AG04449 (cell line): ENCODE results near the gene LANCL1.

ENCODE experiments used
- CTCF ChIA-PET: fragments of 350-600 bp; formaldehyde crosslinking; extraction: SDS; loops from one replicate; lab custom pipeline; 2021; ENCODE audit warnings: antibody characterized with exemption; lab: Yijun Ruan, JAX
- POLR2A ChIA-PET: fragments of 400-600, 350-600 bp; formaldehyde crosslinking; extraction: SDS; loops from one replicate; lab custom pipeline; 2020; ENCODE audit warnings: antibody characterized with exemption, inconsistent platforms; lab: Yijun Ruan, JAX
- DNase-seq: peaks from one replicate; pipeline ENCODE4 v3.0.0-alpha.2; 2010; ENCODE audit warnings: low read depth, low spot score
- H3K4me3 ChIP-seq: 2 replicates; pipeline ENCODE4 v1.5.1; 2011; ENCODE audit warnings: low read depth, mild to moderate bottlenecking, control low read depth, low read length
- TF ChIP-seq, protein P1 (sequence below): IDR thresholded peaks from one replicate; pipeline ENCODE4 v1.5.1; 2011; ENCODE audit warnings: mild to moderate bottlenecking, moderate library complexity, low read length, control low read depth, inconsistent platforms; ENCODE audit not compliant: insufficient read depth; ENCODE audit errors: missing control alignments

LANCL1 gene

DNA sequence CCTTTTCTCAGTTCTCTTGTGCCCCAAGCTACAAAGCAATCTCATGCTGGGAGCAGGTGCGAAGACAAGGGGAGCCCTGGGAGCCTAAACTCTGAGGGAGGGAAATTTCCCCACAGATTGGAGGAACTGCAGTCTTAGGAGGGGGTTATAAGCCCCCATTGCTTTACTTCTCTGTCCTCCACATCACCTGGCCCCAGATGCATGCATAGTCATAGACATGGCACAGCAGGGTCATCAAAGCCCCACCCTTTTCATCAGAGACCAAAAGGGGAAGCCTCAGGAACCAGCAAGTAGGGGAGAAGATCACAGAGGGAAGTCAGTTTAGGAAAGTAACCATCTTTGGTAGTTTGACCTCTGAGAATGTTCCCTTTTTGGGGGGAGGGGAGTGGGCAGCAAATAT is 33.7 kb downstream of the LANCL1 start:
- TF ChIP-seq, protein P1, sequence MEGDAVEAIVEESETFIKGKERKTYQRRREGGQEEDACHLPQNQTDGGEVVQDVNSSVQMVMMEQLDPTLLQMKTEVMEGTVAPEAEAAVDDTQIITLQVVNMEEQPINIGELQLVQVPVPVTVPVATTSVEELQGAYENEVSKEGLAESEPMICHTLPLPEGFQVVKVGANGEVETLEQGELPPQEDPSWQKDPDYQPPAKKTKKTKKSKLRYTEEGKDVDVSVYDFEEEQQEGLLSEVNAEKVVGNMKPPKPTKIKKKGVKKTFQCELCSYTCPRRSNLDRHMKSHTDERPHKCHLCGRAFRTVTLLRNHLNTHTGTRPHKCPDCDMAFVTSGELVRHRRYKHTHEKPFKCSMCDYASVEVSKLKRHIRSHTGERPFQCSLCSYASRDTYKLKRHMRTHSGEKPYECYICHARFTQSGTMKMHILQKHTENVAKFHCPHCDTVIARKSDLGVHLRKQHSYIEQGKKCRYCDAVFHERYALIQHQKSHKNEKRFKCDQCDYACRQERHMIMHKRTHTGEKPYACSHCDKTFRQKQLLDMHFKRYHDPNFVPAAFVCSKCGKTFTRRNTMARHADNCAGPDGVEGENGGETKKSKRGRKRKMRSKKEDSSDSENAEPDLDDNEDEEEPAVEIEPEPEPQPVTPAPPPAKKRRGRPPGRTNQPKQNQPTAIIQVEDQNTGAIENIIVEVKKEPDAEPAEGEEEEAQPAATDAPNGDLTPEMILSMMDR, result no peak
- CTCF ChIA-PET, result interaction anchor here (4.8 kb wide), 1 partner anchor 18 kb away, joined by 23 read pairs; no protein-coding TSS in a partner anchor
- no peak for DNase-seq
- no peak overlapping the region for H3K4me3 ChIP-seq
- POLR2A ChIA-PET, result no interaction called here

DNA sequence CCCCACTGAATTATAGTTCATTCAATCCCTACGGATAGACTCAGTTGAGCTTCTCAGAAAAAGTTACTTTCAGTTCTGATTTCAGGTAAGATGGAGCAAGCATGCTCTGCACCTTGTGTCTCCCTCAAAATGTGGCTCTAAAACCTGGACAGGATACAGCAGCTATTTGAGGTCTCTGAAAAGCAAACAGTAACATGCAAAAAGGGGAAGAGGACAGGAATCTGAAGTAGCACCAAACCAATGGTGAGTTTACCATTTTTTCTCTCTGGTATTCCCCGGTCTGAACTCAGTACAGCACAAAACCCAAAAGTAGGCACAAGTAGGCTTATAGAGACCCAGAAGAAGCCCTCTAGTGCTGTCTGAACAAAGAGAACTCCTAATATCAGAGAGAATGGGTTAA is 34.1 kb downstream of the LANCL1 start:
- no peak for DNase-seq
- CTCF ChIA-PET, result no interaction called here
- POLR2A ChIA-PET, result no interaction called here

DNA sequence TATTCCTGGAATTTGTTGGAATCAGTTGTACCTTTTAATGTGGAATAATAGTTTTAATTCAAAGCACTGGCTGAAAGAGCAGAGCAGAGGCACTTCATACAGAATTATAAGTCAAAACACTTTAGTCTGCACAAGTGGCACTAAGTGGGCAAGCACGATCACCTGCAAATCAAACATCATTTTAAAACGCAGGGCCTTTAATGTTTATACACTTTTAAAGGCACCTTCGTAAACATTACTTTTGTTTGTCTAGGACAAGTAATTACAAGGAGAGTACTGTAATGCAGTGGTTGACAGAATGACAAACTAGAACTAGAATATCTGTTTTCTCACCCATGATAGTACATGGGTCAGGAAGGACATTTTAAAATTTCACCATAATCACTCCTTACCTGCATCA is 36.4 kb downstream of the LANCL1 start:
- DNase-seq, result no peak
- TF ChIP-seq, protein P1, result no peak
- ChIA-PET POLR2A (no interaction called here), CTCF (interaction anchor here (0.7 to 1.3 kb wide), 2 partner anchors 13 to 63 kb away, joined by 3 read pairs; no protein-coding TSS in a partner anchor)
- no peak overlapping the region for H3K4me3 ChIP-seq

More for the DNA sequence above, 34.1 kb downstream of the LANCL1 start:
- H3K4me3 ChIP-seq, result no peak overlapping the region
- TF ChIP-seq, protein P1, result no peak

DNA sequence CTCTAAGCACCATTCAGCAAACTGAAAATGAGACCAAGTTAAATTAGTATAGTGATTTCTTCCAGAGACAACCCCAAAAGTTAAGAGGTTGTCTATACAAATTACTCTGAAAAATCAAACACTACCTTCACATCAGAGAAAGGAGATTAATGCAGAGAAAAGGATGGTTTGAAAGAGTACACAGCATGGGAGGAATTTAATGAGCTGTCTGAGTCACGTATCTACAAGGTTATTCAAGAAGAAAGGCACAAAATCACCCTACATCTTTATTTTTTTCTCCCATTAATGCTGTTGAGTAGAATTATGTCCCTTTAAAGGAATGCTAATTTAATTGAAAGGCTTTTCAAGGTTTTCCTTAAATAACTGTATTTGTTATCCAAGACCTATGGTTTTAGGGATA is 41.1 kb downstream of the LANCL1 start:
- POLR2A ChIA-PET, result no interaction called here

DNA sequence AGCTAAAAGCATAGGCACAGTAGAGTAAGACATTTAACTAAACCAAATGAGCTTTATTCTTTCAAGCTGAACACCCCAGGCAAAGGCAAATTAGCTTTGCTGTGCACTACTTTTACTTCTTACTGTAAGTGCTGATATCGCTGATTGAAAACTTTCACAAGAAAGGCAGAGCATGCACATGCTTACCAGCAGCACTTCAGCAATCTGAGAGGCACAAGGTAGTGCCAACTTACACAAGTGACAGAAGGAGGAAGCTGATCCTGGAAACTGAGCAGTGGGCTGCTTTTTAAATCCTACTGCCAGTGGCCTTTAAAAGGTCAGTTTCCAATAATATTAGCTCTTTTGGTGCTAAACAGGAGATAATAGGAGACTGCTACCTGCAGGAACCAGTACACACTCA is 43.9 kb downstream of the LANCL1 start:
- TF ChIP-seq, protein P1, result no peak
- POLR2A ChIA-PET, result no interaction called here
- CTCF ChIA-PET, result interaction anchor here (1.0 to 1.6 kb wide), 2 partner anchors 11 to 14 kb away, joined by 3 to 9 read pairs; no protein-coding TSS in a partner anchor

More for the DNA sequence above, 41.1 kb downstream of the LANCL1 start:
- TF ChIP-seq, protein P1, result no peak
- CTCF ChIA-PET, result interaction anchor here (1.6 kb wide), 1 partner anchor 11 kb away, joined by 4 read pairs; no protein-coding TSS in a partner anchor
- no peak overlapping the region for H3K4me3 ChIP-seq
- no peak for DNase-seq

DNA sequence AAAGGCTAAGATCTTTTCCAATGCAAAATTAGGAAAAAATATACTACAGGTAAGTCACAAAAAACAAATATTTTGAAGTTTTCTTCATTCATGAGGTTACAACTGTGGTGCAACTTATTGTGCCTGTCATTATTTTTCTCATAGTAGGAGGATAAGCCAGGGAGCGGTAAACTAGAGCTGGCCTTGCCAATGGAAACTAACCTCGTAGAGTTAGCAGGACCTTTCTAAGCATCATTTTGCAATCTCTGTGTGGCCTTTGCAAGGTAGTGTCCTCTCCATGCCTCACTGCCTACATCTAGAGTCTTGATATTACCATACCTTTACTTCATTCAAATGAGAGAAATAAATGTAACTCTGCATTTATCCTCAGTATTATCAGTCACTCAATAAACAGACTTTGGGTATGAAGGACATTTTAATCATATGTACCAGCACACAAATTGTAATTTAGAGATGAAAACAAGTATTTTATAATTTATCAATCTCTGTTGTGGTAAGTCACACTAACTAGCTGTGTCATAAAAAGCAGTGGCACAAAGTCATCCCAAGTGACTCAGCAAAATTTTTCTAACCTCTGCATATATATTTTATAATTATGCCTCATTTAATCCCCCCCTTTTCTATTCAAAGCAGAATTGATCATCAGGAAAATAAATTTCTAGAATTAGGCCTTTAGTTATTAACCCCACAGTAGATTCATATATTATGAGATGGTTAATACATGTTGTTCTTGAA is 47.0 kb downstream of the LANCL1 start:
- H3K4me3 ChIP-seq, result no peak overlapping the region
- TF ChIP-seq, protein P1, result no peak
- DNase-seq, result no peak
- ChIA-PET POLR2A (no interaction called here), CTCF (no interaction called here)

More for the DNA sequence above, 43.9 kb downstream of the LANCL1 start:
- no peak overlapping the region for H3K4me3 ChIP-seq
- DNase-seq, result no peak
